ENCODE data around the gene TMEM128.

GRCh38 chr4:4281787-4282186 lies 33.8 kb upstream of the TMEM128 start:
- TF ChIP-seq CTCF (IDR thresholded peaks at IDR 0.05), result no peak
- TF ChIP-seq POLR2A (IDR thresholded peaks at IDR 0.05), result no peak
